ENCODE results near the gene HUS1. TPM values are rescaled to one million over a fixed set of nuclear protein-coding genes. Genes with fewer than 3 reads are reported as not detected.
A peak's percentile ranks its signal among the peaks of the same experiment; 100 is the strongest.

Gene HUS1
- total RNA-seq, 1 donor = 19.9 TPM

- TF ChIP-seq CTCF (IDR thresholded peaks at IDR 0.05; ENCODE audit: extremely low read depth, low read depth, low read length) = no peak
- DNase-seq (ENCODE audit: insufficient read length, low spot score, missing footprints) = no peak
- Histone ChIP-seq H4K20me1 (ENCODE audit: insufficient read depth, low read length) (no peaks in the 10 kb centered on the region), H3K27ac (ENCODE audit: low read depth, low read length) (peak overlapping the region; percentile 81), H2AFZ (ENCODE audit: low read length) (peak overlapping the region; percentile 84), H3K4me3 (ENCODE audit: insufficient read depth, low read length) (peak overlapping the region; percentile 92), H3K79me2 (ENCODE audit: insufficient read depth, low read length) (peaks cover 20% of the 10 kb centered on the region), H3K4me2 (ENCODE audit: insufficient read depth, low read length) (peak overlapping the region; percentile 100), H3K27me3 (ENCODE audit: insufficient read depth, low read length) (no peaks in the 10 kb centered on the region), H3K9me3 (ENCODE audit: low read depth, low read length) (no peaks in the 10 kb centered on the region), H3K4me1 (ENCODE audit: insufficient read depth, low read length) (peaks cover 15% of the 10 kb centered on the region), H3K36me3 (ENCODE audit: insufficient read depth, low read length) (peaks cover 32% of the 10 kb centered on the region)
Measured at GRCh38 chr7:47979832-47980181, 392 bp upstream of the HUS1 start.

- no peak for TF ChIP-seq CTCF (IDR thresholded peaks at IDR 0.05; ENCODE audit: extremely low read depth, low read depth, low read length)
- Histone ChIP-seq H3K27me3 (ENCODE audit: insufficient read depth, low read length) (no peaks in the 10 kb centered on the region), H3K27ac (ENCODE audit: low read depth, low read length) (peak overlapping the region; percentile 81)
Measured at GRCh38 chr7:47978790-47979144, 648 bp downstream of the HUS1 start.

GRCh38 chr7:47973739-47974138, 5.7 kb downstream of the HUS1 start:
- peaks cover 20% of the 10 kb centered on the region for H3K79me2 ChIP-seq (ENCODE audit: insufficient read depth, low read length)
- H3K4me3 ChIP-seq (ENCODE audit: insufficient read depth, low read length) = no peak overlapping the region
- TF ChIP-seq CTCF (IDR thresholded peaks at IDR 0.05; ENCODE audit: extremely low read depth, low read depth, low read length) = no peak
- no peak overlapping the region for H2AFZ ChIP-seq (ENCODE audit: low read length)
- no peaks in the 10 kb centered on the region for H4K20me1 ChIP-seq (ENCODE audit: insufficient read depth, low read length)
- DNase-seq (ENCODE audit: insufficient read length, low spot score, missing footprints) = no peak
- H3K36me3 ChIP-seq (ENCODE audit: insufficient read depth, low read length) = peaks cover 59% of the 10 kb centered on the region
- H3K27ac ChIP-seq (ENCODE audit: low read depth, low read length) = no peak overlapping the region
- peaks cover 15% of the 10 kb centered on the region for H3K4me1 ChIP-seq (ENCODE audit: insufficient read depth, low read length)
- H3K4me2 ChIP-seq (ENCODE audit: insufficient read depth, low read length) = no peak overlapping the region
- H3K27me3 ChIP-seq (ENCODE audit: insufficient read depth, low read length) = no peaks in the 10 kb centered on the region
- no peaks in the 10 kb centered on the region for H3K9me3 ChIP-seq (ENCODE audit: low read depth, low read length)

More at GRCh38 chr7:47978790-47979144, 648 bp downstream of the HUS1 start:
- Histone ChIP-seq H2AFZ (ENCODE audit: low read length) (peak overlapping the region; percentile 86), H3K36me3 (ENCODE audit: insufficient read depth, low read length) (peaks cover 42% of the 10 kb centered on the region), H3K4me3 (ENCODE audit: insufficient read depth, low read length) (peak overlapping the region; percentile 92), H4K20me1 (ENCODE audit: insufficient read depth, low read length) (no peaks in the 10 kb centered on the region), H3K9me3 (ENCODE audit: low read depth, low read length) (no peaks in the 10 kb centered on the region), H3K79me2 (ENCODE audit: insufficient read depth, low read length) (peaks cover 20% of the 10 kb centered on the region), H3K4me2 (ENCODE audit: insufficient read depth, low read length) (peak overlapping the region; percentile 100), H3K4me1 (ENCODE audit: insufficient read depth, low read length) (peaks cover 15% of the 10 kb centered on the region)
- DNase-seq (ENCODE audit: insufficient read length, low spot score, missing footprints) = peak; percentile 50

GRCh38 chr7:47970761-47971160, 8.7 kb downstream of the HUS1 start:
- H3K36me3 ChIP-seq (ENCODE audit: insufficient read depth, low read length) = peaks cover 64% of the 10 kb centered on the region
- DNase-seq (ENCODE audit: insufficient read length, low spot score, missing footprints) = no peak
- no peak overlapping the region for H2AFZ ChIP-seq (ENCODE audit: low read length)
- H4K20me1 ChIP-seq (ENCODE audit: insufficient read depth, low read length) = no peaks in the 10 kb centered on the region
- peaks cover 2% of the 10 kb centered on the region for H3K79me2 ChIP-seq (ENCODE audit: insufficient read depth, low read length)
- no peak overlapping the region for H3K4me2 ChIP-seq (ENCODE audit: insufficient read depth, low read length)
- H3K27me3 ChIP-seq (ENCODE audit: insufficient read depth, low read length) = no peaks in the 10 kb centered on the region
- peak overlapping the region; percentile 43 for H3K27ac ChIP-seq (ENCODE audit: low read depth, low read length)
- no peak for TF ChIP-seq CTCF (IDR thresholded peaks at IDR 0.05; ENCODE audit: extremely low read depth, low read depth, low read length)
- peaks cover 5% of the 10 kb centered on the region for H3K4me1 ChIP-seq (ENCODE audit: insufficient read depth, low read length)
- no peaks in the 10 kb centered on the region for H3K9me3 ChIP-seq (ENCODE audit: low read depth, low read length)
- H3K4me3 ChIP-seq (ENCODE audit: insufficient read depth, low read length) = no peak overlapping the region

Measured in osteoblast (primary cell).